ENCODE results near the gene MEOX1. TPM values are rescaled to one million over a fixed set of nuclear protein-coding genes. Genes with fewer than 3 reads are reported as not detected.

Gene MEOX1
- total RNA-seq, 1 donor from 2014 or later, result 0.25 TPM

Small RNA genes lying within 50 kb of the gene (small RNA-seq; reads per million reads assigned to genes)
- not detected for gene RF00017 (ENCODE audit: low replicate concordance)

Other genes with a start within 250 kb of the MEOX1 start
- gene DHX8, start 177.9 kb downstream of the MEOX1 start, total RNA-seq, result 34.7 TPM
- gene ETV4, start 115.6 kb downstream of the MEOX1 start, total RNA-seq, result 1.2 TPM
- gene SOST, start 96.9 kb upstream of the MEOX1 start, total RNA-seq, result not detected
- gene DUSP3, start 117.1 kb upstream of the MEOX1 start, total RNA-seq, result 27.5 TPM
- gene CFAP97D1, start 118.5 kb upstream of the MEOX1 start, total RNA-seq, result not detected
- 38.6 TPM for gene MPP3, start 171.2 kb upstream of the MEOX1 start, total RNA-seq
- gene CD300LG, start 185.3 kb upstream of the MEOX1 start, total RNA-seq, result not detected
- gene MPP2, start 245.6 kb upstream of the MEOX1 start, total RNA-seq, result 16.0 TPM